Hepatic stellate cell (primary cell): ENCODE data around the gene SPRED3.
"Not testable (repeated sequence)": the region's sequence is repeated elsewhere in the genome, so short reads cannot be mapped to it uniquely, and the experiment has no call there.

Experiments used
- DNase-seq: peaks from one replicate; pipeline ENCODE4 v3.0.0; 2011; ENCODE audit warnings: low spot score

SPRED3 gene, protein sequence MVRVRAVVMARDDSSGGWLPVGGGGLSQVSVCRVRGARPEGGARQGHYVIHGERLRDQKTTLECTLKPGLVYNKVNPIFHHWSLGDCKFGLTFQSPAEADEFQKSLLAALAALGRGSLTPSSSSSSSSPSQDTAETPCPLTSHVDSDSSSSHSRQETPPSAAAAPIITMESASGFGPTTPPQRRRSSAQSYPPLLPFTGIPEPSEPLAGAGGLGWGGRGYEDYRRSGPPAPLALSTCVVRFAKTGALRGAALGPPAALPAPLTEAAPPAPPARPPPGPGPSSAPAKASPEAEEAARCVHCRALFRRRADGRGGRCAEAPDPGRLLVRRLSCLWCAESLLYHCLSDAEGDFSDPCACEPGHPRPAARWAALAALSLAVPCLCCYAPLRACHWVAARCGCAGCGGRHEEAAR

DNA sequence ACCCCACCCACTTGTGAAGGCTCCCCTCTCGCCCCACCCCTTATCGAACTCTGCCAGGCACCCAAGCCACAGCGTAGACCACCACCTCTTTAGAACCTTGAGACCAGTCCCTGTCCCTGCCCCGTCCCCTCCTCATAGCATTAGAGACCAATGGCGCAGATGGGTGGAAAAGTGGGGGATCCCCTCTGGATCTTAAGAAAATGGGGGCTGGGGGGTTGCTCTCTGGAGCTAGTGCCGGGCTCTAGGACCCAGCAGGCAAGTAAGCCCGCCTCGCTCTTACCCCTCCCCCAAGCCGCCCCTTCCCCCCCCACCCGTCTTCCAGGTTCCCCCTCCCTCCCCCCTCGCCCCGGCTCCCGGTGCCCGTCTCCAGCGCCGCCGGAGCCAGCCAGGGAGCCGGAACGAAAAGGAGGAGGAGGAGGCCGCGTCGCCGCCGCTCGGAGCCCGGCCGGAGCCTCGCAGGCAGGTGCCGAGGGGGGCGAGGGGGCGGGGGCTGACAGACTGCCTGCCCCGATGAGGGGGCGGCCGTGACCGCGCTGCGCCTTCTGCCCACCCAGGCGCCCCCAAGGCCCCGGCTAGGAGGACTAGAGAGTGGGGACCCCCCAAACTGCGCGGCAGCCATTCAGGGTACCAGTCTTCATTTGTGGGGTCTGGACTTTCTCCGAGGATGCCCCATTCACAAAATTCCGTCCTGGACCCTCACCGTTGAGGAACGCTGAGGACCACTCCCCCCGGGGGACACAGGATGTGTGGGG lies at the start of gene SPRED3:
Gene SPRED3, plus strand, starts transcription at position 349 of the 752 bp plus-strand sequence. CDS start 1,606 bp downstream, outside the sequence.
- peak; percentile 76 for DNase-seq

DNA sequence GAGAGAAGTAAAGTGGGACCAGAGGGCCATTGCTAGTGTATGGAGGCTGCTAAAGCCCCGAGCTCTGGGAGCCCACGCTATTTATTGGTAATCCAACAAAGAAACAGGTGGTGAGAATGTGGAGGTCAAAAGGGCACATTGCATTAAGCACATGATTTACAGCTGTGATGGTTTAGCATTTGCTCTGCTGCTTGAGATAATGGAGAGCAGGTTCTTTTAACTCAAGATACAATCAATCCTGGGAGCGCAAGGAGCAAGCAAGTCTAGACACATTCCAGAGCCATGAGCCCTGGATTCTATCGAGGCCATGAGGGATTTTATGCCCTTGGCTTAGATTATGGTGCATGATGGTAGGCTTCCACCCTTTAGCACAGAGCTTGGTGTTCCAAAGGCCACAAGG lies 49.5 kb upstream of the SPRED3 start:
- not testable (repeated sequence) for DNase-seq

DNA sequence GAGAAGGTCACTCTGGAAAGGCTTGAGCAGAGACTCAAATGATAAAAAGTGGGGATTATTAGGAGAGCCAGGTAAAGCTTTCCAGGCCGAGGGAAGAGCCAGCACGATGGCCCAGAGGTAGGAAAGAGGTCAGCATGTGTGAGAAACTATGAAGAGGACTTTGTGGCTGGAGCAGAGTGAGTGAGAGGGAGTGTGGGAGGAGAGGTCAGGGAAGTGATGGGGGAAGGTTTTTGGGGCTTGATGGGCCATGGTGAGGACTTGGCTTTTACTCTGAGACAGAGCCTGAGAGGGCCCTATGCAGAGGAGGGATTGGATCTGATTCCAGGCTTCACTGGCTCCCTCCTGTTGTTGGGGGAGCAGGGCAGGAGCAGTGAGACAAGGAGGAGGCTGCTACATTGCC lies 47.6 kb upstream of the SPRED3 start:
- DNase-seq: no peak

DNA sequence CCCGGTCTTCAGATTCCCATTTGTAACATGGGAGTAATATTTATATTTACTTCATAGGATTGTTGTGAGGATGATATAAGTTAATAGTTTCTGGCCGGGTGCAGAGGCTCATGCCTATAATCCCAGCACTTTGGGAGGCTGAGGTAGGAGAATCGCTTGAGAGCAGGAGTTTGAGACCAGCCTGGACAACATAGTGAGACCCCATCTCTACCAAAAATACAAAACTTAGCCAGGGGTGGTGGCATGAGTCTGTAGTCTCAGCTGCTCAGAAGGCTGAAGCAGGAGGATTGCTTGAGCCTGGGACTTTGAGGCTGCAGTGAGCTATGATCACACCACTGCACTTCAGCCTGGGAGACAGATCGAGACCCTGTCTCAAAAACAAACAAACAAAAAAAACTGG lies 41.7 kb upstream of the SPRED3 start:
- no peak for DNase-seq

DNA sequence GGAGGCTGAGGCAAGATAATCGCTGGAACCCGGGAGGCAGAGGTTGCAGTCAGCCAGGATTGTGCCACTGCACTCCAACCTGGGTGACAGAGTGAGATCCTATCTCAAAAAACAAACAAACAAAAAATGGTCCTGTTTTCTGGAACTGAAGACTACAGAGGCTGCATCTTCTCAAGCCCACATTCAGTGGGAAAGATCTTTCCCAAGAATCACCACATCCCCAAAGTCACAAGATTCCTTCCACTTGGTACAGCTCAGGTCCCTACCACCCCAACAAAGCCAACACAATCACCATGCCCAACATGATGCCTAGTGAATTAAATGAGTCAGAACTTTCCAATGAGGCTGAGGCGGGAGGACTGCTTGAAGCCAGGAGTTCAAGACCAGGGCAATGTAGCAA lies 37.6 kb upstream of the SPRED3 start:
- no peak for DNase-seq

DNA sequence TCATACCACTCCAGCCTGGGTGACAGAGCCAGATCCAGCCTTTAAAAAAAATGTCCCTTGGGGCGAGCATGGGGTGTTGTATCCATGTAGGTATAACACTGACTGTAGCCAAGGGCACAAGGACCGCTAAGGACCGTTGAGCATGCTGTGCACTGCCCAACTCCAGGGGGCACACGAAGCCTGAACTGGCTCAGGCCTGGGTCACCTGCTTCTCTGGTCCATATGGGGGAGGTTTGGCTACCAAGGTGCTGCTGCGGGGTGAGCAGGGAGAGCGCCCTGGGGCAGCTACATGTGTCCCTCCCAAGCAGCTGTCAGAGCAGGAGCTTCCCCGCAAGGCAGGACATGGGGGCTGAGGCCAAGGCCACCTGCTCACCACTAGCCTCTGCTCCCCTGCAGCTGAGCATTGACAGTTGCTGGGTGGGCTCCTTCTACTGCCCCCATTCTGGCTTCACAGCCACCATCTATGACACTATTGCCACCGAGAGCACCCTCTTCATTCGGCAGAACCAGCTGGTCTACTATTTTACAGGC lies 36.6 kb upstream of the SPRED3 start:
- DNase-seq: no peak

DNA sequence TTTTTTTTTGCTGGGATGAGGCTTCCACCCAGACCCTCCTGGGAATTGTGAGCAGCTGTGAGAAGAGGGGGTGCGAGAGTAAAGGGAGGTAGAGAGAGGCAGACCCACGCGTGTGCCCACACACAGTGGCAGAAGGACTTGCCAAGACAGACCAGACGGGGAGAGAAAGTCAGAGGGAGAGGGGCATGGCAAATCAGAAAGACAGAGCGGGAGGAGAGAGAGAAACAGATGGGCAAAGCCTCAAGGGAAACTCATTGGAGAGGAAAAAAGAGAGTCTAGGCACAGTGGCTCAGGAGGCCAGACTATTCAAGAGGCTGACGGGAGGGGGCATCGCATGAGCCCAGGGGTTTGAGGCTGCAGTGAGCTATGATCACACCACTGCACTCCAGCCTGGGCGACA lies 35.9 kb upstream of the SPRED3 start:
- DNase-seq: no peak

DNA sequence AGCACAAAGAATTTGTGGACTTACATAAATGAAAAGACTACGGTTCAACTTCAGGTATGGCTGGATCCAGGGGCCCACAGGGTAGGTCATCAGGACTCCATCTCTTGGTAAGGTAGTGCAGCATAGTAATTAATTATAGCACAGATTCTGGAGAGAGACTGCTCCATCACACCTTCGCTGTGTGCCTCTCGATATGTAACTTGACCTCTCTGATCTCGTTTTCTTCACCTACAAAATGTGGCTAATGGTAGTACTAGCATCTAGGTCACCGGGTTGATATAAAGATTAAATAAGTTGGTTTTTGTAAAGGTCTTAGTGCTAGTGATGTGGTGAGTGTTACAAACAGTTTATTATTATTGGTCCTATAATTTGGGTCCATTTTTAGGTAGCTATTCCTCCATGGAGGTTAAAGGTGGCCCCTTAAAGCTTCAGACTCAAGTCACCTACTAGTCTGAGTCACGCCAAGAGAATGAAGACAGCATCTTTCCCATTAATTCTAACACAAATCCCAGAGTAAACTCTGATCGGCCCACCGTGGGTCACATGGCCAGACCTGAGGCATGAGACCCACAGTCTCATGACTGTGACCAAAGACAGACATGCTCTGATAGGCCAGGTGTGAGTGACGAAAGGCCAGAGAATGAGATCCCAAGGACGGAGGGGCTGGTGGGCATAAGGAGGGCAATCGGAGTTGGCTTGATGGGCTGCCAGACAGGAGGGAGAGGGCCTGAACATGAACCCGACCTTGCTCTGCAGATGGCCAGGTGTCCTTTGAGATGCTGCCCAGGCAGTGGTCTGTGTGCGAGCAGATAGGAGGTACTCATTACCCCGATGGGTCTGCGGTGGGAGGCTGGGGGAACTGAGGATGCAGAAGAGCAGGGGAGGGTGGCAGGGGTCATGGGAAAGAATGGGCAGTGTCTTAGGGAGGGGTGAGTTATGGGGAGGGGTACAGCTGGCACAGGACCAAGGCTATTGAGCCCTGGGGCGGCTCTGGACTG lies 32.5 kb upstream of the SPRED3 start:
- no peak for DNase-seq

DNA sequence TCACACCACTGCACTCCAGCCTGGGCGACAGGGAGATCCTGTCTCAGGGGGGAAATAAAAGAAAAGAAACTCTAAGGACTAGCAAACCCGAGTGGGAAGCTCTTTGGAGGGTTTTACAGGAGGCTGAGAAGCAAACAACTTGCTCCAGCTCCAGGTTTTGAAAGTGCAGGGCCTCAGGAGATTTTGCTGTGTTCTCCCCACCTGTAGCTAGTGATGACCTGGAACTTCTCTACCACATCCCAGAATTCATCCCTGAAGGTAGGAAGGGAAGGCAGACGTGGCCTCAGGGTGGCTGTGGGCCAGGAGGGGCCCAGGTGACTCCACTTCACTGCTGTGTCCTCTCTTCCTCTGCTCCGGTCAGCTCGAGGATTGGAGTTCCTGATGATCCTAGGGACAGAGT lies 30.4 kb upstream of the SPRED3 start:
- no peak for DNase-seq

DNA sequence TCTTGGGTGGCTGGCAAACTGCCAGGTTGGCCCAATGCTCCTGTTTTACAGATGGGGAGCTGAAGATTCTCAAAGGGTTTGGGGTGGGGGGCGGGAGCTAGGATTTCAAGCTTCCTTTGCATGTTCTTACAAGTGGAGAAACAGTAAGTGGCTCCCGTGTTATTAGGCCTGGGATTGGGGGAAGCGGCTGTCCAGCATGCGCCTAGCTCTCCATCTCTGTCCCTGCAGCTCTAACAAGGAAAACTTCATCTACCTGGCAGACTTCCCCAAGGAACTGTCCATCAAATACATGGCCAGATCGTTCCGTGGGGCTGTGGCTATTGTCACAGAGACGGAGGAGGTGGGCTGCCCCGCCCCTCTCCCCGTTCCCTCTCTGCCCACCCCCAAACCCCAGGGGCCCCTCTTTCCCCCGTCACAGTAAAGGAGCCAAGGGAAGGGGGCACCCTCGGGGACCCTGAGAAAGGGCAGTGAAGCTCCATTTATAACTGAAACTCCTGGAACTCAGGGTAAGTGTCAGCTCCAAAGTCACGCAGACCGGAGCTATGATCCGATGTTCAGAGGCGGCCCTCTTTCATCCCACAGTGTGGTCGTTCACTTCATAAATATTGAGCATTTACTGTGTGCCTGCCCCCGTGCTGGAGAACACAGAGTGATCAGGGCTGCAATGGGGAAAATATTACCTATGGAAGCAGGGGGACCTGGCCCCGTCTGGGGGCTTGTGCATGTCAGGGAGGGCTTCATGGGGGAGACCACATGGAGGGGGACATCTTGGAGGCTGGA lies 29.1 kb upstream of the SPRED3 start:
- DNase-seq: no peak

DNA sequence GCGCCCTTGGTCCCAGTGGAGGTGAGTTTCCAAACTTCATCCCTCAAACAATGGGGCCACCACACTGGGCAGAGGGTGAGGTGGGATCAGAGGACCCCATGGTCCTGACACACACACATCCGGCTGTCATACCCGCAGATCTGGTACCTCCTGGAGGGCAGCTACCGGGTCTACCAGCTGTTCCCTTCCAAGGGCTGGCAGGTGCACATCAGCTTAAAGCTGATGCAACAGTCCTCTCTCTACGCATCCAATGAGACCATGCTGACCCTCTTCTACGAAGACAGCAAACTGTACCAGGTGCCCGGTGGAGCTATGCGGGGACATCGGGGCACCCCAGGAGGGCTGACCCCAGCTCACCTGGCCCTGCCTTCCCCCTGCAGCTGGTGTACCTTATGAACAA lies 28.1 kb upstream of the SPRED3 start:
- DNase-seq: no peak

DNA sequence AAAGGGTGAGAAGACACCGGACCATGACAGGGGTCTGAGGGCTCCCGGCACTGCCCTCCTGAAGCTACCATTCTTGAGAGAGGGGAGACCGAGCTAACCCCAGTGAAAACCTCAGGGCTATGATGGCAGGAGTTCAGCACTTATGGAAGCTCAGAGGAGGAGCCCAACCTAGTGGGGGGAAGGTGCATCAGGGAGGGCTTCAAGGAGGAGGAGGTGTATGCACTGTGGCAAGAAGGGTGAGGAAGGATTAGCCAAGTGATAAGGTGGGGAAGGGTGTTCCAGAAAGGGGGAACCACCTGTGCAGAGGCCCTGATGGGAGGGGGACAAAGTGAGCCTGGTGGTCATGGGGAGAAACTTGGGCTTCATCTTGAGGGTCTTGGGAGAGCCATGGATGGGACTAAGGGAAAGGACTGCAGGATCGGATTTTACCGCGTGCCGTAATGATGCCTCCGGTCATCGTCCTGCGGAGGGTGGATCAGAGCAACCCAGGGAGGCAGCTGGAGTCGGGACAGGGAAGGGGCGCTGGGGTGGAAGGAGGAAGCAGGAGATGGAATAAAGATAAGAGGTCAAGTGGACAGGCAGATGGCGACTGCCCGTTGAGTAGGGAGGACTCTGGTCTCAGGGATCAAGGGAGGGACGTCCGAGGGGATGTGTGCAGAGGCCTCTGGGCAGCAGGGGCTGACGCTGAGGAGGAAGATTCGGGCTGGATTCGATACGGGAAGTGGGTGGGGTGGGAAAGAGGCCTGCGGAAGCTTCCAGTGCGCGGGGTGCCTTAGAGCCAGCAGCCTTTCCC lies 27.5 kb upstream of the SPRED3 start:
- DNase-seq: no peak

DNA sequence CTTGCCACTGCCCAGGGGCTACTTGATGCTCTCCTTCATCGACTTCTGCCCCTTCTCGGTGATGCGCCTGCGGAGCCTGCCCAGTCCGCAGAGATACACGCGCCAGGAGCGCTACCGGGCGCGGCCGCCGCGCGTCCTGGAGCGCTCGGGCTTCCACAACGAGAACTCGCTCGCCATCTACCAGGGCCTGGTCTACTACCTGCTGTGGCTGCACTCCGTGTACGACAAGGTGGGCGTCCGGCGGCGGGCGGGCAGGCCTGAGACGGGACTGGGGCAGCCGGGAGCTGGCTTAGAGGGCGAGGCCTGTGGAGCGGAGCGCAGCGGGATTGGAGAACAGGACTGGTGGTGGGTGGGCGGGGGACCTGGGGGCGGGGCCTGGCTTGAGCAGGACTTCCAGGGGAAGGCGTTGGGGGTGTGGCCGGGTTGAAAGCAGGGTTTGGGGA lies 26.8 kb upstream of the SPRED3 start:
- DNase-seq: peak; percentile 89

DNA sequence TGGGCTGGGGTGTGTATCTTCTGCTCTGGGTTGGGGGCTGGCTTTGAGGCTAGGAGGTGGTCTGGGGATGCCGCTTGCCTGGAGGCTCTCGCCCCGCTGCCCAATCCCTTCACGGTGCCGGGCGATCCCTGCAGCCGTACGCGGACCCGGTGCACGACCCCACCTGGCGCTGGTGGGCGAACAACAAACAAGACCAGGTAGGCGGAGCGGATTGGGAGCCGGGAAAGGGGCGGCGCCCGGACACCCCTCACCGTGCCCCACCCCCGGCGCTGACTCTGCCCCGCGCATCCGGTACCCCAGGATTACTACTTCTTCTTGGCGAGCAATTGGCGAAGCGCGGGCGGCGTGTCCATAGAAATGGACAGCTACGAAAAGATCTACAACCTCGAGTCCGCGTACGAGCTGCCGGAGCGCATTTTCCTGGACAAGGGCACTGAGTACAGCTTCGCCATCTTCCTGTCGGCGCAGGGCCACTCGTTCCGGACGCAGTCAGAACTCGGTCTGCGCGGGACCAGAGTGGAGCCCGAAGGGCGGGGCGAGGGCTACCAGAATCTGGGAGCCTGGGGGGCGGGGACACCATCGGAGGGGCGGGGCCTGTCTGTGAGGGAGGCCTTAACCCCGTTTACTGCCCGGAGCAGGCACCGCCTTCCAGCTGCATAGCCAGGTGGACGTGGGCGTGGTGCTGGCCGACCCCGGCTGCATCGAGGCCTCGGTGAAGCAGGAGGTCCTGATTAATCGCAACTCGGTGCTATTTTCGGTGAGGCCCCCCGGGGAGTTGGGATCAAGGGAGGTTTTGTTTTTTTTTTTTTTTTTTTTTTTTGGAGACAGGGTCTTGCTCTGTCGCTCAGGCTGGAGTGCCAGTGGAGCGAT lies 26.2 kb upstream of the SPRED3 start:
- peak; percentile 82 for DNase-seq

DNA sequence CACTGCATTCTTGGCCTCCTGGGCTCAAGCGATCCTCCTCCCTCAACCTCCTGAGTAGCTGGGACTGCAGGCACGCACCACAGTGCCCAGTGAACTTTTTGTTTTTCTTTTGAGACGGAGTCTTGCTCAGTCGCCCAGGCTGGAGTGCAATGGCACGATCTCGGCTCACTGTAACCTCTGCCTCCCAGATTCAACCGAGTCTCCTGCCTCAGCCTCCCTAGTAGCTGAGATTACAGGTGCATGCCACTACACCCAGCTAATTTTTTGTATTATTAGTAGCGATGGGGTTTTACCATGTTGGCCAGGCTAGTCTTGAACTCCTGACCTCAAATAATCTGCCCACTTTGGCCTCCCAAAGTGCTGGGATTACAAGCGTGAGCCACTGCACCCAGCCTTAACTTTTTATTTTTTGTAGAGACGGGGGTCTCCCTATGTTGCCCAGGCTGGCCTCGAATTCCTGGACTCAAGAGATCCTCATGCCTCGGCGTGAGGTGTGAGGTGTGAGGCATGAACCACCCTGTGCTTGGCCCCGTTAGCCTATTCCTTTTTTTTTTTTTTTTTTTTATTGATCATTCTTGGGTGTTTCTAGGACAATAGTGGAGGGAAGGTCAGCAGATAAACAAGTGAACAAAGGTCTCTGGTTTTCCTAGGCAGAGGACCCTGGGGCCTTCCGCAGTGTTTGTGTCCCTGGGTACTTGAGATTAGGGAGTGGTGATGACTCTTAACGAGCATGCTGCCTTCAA lies 25.4 kb upstream of the SPRED3 start:
- DNase-seq: not testable (repeated sequence)

DNA sequence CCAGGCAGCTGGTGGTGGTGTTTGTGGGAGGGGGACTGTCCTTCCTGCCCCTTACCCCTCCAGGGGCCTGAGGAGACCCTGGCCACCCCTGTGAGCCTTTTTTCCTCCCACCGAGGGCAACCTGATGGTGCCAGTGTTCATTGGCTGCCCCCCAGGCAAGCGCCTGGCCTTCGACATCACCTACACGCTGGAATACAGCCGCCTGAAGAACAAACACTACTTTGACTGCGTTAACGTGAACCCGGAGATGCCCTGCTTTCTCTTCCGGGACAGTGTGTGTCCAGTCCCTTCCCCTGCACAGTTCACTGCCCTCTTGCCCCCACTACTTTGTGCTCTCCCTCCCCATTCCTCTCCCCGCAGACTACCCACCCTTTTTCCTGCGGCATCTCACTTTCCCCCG lies 21.5 kb upstream of the SPRED3 start:
- DNase-seq: no peak

DNA sequence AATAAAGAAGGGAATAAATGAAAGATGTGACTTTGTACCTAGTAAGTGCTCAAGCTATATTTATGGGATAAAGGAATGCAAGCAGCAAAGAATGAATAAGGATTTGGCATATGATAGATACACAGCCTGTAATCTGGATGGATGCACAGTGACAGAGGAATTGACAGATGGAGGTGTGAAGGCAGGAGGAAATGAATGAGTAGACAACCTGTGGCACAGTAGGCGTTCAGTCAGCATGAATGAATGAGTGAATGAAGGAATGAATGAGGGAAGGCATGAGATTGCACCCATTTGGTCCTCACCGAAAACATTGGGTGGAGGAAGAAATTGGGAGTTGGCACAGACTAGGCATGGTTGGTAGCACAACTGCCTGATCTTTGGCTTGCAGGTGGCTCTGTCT lies 18.9 kb upstream of the SPRED3 start:
- DNase-seq: no peak

DNA sequence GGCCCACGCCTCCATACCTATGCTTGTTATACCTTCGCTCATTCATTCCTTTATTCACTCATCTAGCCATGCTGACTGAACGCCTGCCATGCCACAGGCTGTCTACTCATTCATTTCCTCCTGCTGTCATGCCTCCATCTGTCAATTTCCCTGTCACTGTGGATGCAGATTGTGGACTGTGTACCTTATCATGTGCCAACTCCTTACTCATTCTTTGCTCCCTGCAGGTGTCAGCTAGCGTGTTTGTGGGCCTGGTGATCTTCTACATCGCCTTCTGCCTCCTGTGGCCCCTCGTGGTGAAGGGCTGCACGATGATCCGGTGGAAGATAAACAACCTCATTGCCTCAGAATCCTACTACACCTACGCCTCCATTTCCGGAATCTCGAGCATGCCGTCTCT lies 18.2 kb upstream of the SPRED3 start:
- no peak for DNase-seq

DNA sequence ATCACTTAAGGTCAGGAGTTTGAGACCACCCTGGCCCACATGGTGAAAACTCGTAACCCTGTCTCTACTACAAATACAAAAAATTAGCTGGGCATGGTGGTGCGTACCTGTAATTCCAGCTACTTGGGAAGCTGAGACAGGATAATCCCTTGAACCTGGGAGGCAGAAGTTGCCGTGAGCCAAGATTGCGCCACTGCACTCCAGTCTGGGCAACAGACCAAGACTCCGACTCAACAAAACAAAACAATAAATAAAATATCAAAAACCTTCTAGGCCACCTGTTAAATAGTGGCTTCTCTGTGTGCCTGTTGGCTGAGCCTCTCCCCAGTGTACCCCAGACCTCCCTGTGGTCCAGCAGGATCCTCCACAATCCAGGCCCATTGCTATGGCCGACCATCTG lies 17.4 kb upstream of the SPRED3 start:
- DNase-seq: no peak
